IPS-11a (cell line): ENCODE measurements around the gene PDE8B.

ENCODE experiments used
- H3K4me3 ChIP-seq: one replicate; pipeline ENCODE4 v1.5.1; 2013; ENCODE audit warnings: low read depth, low read length, control low read depth

PDE8B gene

DNA sequence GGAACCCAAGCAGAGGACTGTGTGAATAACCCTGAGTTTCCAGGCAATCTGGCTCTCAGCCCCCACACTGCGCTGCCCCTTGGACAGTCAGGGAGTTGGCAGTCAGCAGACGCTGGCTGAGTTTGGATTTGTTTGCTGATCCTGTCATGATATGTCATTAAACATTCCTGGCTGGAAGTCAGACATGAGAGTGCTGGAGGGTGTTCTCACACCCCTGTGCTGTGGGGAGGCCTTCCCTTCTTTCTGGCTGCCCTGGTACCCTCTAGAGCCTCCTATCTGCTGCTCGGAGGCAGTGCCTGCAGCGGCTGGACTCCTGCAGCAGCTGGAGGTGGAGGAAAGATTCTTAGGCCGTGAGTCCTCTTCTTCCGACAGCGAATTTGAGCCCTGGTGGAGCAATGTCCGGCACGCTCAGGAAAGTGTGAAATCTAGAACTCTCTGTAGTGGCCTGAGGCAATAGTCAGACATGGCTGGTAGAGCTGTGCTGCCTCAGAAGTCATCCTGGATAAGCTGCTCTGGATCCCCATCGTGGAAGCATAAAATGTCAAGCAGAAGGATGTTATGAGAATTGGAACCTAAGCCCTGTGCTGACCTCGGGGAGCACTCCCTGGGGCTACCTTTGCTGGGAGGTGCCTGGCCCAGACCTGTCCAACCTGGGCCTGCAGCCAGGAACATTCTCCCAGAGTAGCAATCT is 72.0 kb downstream of the PDE8B start:
- no peak overlapping the region for H3K4me3 ChIP-seq

DNA sequence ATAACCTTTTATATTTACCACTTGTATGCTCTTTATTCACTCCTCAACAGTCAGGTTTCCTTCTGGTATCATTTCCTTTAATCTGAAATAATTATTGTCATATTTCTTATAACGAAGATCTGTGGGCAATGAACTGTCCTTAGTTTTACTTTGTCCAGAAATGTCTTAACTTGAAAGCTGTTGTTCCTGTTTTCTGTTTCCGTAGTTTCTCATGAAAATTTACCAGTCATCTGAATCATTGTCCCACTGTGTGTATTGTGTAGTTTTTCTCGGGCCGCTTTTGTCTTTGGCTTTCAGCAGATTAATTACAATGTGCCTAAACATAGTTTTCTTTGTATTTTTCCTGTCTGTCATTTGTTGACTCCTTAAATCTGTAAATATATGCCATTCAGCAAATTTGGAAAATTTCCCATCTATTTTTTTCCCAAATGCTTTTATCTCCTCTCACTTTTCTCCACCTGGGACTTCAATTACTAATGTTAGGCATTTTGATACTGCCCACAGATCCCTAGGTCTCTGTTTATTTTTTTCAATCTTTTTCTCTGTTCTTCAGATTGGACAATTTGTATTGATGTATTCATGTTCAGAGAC is 74.9 kb downstream of the PDE8B start:
- H3K4me3 ChIP-seq = no peak overlapping the region

DNA sequence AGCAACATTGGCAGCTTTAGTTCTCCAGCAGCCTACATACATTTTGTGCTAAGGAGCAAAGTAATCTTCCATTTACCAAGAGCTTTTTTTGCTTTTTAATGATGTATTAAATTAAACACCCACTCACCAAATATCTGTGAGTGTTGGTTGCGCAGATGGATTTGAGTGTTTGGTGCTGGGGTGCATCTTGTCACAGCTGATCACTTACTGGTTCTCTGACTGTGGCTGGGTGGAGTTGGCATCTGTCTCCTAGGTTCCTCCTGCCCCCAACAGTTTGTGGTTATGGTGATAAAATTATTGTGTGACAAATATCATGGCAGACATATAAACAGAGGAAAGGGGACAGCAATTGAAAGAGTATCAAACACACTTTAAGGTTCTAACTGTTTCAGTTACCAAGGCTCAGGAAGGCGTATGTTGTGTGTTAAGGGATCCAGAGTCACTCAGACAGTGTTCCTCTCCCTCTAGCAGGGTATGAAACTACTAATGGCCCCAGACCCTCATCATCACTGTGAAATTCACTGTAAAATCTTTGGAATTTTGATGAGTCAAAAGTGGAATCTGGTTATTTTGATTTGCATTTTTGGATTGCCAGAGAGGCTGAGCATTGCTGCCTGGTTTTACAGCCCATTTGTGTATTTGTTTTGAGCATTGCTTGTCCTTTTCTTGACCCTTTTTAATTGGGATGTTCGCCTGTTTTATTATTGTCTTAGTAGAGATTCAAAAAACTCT is 81.7 kb downstream of the PDE8B start:
- H3K4me3 ChIP-seq = no peak overlapping the region

DNA sequence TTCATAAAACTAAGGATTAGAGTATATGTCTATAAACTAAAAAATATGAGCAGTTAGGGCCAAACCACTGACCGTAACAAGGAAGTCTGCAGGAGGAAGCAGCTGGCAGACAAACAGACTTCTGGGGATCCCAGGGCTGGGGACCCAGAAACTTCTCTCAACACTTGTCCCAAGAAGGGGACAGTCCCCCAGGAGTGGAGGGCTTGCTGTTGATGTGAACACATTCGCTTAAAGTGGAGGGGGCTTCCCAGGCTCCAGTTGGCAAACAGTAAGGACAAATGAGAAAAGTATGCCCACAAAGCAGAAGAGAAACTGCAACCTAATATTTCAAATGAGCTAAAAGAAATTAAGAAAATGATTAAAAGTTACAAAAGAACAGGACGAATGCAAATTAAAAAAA is 83.7 kb downstream of the PDE8B start:
- no peak overlapping the region for H3K4me3 ChIP-seq

DNA sequence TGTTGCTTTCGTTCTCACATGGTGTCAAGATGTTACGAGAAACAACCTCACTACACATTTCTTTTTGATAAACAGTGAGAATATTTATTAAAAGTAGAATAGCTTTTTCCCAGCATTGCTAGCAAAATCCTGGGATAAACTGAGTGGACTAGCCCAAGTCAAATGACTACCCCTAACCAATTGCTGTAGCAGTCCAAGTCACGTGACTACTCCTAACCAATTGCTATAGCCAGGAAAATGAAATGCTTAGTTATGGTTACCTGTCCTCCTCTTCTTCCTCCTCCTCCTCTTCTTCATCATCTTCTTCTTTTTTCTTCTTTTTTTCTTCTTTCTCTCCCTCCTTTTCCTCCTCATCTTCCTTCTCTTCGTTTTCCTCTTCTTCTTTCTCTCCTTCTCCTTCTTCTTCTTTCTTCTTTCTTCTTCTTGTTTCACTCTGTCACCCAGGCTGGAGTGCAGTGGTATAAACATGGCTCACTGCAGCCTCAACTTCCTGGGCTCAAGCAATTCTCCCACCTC is 85.4 kb downstream of the PDE8B start:
- H3K4me3 ChIP-seq = no peak overlapping the region

DNA sequence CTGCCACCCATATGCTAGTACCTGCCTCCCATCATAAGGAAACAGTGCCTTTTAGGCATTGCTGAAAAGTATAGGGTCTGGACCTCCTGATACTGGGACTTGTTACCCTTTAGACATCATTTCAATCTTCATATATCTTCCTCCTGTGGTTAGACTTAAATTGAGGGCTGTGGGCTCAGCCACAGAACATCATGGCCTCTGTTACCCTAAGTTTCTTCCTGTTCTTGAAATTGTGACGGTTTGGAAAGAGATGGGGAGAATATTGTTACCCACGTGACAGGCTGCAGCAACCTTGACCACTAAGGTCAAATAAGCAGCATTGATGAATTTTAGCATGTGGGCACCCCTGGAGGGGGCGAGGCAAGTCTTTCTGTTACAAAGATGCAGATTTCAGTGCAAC is 87.7 kb downstream of the PDE8B start:
- H3K4me3 ChIP-seq = no peak overlapping the region

DNA sequence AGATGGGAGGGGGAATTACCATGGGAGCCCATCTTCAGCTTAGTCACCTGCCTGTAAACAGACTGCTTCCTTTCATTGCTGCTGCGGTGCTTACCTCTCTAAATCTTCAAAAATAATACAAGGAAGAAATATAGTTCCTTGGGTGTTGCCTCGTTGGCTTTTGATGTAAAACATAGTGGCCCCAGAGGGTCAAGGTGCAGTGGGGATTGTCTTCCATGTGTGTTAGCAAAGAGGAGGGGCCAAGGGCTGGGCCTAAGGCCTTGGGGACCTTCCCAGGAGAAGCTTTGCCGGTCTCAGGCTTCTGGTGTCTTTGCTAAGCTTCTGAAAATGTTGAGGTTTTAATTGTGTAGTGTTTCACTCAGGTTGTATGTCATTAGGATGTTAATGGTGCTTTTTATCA is 90.0 kb downstream of the PDE8B start:
- H3K4me3 ChIP-seq = no peak overlapping the region

DNA sequence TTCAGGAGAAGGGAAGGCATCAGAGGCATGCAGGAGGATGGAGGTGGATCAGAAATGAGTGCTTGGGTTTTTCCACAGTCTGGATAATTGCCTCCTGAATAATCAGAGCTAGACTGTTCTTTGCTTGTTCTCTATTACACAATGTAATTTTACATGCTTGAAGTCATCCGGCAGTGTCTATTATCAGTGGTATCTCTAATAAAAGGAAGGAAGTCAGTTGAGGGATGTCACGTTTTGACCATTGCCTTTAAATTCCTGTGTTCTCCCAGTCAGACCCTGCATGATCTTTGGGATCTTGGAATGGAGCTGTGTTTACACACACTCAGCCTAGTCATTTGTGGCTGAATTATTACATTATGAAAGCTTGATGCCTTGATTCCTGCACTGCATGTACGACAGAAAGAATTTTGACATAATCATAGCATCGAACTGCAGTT is 91.0 kb downstream of the PDE8B start:
- H3K4me3 ChIP-seq = no peak overlapping the region

DNA sequence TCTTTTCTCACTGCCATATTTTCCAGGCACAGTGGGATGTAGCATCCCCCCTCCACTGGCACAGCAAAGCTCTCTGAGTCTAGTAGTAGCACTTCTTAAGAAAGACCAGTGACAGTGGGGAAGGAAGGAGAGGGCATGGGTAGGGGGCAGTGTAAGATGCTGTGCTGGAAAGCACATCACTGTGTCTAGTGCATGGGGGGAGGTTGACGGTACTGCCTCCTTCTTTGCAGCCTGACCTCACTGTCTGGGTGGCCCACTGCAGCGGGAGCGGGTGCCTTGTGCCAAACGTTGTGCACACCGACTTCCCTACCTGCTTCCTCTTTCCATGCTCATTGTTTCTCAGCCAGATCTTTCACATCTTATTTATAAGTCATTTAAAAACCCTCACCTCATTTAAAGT is 91.8 kb downstream of the PDE8B start:
- no peak overlapping the region for H3K4me3 ChIP-seq

DNA sequence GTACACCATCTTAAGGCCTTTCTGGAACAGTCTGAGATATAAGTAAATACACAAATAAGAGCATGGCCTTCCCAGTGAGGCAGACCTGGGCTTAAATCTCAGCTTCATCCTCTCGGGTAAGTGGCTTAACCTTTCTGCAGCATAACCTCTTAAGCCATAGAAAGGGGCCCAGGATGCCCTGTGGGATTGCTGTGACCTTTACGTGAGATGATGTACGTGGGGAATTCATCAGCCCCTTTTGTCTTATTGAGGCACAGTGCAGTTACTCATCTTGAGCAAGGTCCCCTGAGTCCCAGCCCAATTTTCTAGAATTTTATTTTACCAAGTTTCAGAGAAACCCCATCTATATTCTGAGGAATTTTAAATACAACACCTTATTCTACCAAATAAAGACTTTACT is 92.2 kb downstream of the PDE8B start:
- no peak overlapping the region for H3K4me3 ChIP-seq

DNA sequence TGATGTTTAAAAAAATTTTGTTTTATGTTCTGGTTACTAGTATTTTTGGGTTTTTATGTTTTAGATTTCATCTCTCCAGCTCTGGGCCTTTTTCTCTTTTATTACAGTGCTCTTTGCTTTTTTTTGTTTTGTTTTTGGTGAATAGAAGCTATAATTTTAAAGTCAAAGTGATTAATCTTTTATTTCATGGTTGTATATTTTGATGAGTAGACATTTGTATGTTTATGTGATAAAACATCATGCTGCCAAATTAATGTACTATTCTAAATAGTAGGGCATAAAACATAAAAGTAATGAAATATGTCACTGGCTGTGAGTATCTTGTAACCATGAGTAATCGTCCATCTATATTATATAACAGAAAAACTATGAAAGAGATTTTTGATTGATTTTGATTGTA is 93.9 kb downstream of the PDE8B start:
- no peak overlapping the region for H3K4me3 ChIP-seq

DNA sequence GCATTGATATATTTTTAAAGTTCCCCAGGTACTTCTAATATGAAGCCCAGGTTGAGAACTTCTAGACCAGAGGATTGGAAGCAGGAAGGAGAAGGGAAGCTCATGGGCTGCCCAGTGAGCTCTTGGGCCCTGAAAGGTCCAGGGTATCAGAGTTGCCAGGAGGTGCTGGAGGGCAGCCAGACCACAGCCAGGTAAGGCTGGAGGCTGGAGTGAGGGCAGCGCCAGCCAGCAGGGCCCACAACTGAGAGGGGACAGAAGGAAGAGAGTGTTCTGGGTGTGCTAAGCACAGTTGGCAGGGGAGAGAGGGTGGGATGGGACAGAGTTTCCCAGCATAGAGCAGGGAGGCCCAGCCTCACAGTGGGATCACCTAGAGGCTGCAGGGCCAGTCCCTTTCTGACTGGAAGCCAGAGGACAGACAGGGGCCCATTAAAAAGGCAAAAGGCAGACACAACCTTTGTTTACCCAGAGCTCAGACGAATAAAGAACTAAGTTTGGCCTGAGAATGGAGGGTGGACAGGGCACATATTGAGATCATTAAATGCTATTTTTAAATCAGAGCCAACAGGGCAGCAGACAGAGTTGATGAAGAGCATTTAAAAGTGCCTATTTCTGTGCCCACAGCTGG is 94.9 kb downstream of the PDE8B start:
- no peak overlapping the region for H3K4me3 ChIP-seq

DNA sequence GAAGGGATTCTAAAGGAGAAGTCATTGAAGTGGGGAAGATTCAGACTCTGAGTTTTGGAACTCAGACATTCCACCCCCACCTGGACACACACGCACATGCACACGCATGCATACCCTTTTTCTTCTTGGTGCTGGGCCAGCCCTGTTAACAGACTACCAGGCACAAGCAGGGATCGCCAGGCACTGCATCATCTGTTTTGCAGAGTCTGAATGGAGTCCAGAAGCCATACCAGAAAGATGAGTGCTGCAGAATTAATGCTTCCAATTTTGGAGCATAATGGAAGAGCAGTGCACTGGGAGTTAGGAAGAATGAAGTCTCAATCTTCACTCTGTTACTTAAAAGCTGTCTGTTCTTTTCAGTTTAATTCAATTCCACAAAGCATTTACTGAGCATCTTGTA is 95.5 kb downstream of the PDE8B start:
- H3K4me3 ChIP-seq = no peak overlapping the region

DNA sequence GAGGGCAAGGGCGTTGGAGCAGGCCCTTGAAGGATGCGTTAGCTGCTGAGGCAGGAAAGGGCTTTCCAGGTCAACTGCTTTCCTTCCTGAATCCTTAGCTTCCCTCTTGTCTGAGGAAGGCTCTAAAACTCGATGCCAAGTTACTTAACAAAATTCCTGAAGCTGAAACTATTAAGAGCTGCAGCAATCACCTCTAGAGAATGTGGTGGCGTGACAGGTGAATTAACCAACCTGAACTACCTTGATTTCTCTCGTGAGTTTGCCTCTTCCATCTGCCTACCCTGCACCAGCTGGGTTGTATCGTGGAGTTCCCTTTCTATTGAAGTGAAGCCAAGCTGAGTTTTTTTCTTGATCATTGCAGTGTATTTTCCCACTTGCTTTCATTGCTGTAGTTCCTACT is 96.1 kb downstream of the PDE8B start:
- H3K4me3 ChIP-seq = no peak overlapping the region

DNA sequence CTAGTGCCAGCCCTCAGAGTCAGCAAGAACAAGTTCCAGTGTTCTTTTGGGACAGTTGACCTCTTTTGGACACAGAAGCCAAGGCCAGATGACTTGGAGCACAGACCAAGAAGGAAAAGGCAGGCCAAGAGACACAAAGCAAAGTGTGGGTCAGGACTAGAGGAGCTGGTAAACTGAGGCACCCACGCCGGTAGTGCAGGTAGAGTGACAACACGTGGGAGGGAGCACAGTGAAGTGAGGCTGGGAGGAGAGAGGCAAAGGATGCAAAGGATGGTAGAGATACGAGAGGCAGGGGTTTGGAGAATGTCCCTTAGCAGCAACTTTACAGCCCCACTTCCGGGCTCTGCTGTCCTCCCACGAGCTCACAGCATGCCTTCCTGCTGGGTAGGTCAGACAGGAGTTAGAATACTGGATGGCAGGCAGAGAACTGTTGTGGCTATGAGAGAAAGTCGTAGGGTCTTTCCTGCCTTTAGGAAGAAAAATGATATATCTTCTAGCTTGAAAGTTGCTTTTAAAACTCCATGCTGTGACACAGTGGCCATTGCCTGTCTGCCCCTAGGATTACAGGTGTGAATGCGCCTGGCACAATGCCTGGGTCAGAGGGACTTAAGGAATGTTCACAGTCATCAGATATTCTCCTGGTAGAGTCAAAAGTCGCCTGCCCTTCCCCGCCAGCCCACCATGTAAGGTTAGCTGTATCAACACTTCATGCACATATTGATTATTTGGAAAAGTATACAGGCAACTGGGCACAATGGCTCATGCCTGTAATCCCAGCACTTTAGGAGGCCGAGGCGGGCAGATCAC is 97.9 kb downstream of the PDE8B start:
- no peak overlapping the region for H3K4me3 ChIP-seq

DNA sequence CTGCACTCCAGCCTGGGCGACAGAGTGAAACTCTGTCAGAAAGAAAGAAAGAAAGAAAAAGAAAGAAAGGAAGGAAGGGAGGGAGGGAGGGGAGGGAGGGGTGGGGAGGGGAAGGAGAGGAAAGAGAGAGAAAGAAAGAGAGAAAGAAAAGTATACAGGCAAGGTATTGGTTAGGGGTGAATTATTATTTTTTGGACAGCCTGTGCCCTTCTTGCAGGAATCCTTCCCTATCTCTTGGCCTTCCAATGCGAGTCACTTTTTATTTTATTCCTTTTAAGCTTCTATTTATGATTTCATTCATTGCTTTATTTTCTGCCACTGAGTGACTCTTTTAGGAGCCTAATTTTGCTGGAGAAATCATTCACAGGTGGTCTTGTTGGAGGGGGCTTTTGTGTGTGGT is 98.7 kb downstream of the PDE8B start:
- H3K4me3 ChIP-seq = no peak overlapping the region

DNA sequence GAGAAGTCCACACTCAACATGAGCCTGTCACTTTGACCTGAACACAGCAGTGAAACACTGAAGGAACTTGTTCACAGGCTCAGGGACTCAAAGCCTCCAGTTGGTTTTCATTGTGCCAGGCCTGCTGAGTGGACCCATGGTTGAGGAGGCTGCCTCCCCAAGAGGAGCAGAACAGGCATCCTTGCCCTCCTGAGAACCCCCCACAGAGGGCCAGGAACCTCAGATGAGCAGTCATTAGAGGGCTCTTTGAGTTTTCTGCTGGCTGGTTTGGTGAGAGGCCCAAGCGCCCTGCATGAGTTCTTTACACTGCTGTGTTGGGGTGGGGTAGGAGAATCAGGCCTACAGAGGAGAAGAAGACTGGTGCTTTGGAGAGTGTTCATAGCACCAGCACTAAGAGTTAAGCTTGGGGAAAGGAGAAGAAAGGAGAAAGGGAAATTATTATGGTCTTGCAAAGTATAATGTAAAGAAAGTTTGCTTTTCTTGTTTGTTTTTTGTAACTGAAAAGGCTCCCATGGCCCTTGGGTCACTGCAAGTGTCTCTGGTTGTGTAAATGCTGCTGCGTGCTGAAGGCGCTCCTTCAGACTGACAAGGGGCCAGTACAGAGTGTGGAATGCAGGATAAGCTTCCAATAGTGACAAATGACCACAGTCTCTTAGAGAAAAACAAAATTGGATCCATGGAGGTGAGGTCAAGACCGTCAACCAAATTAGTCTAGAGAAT is 100.2 kb downstream of the PDE8B start:
- H3K4me3 ChIP-seq = no peak overlapping the region

DNA sequence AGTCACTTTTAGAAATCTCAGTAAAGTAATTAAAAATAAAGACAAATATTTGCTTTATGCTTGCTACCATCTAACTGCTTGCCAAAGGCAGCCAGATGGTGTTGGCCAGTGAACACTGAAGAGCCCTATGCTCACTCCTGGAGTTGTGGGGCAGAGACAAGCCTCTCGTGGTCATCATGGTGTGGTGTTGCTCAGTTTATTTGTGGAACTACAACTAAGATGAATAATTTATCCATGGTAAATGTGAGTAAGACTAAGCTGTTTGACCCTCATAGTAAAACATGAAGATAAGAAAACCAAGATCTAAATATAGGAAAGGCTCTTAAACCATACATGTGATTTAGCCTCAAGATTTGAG is 100.7 kb downstream of the PDE8B start:
- no peak overlapping the region for H3K4me3 ChIP-seq

DNA sequence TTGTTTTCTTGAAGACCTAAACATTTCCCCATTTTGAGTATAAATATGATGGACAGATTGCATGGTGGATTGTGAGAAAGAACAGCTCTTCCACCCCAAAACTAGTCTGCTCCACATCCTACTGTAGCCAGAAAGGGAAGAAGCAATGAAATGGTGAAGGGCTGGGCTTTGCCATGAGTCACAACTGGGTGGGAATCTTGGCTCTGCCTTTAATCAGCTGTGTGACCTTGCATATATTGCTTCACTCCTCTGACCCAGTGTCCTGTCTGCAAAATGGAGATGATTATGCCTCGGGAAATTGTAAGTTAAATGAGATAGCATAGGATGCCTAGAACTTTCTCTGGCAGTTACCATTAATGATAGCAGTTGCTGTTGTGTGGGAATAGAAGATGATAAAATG is 101.9 kb downstream of the PDE8B start:
- no peak overlapping the region for H3K4me3 ChIP-seq
